Measurements from ENCODE around the gene DEPP1.
A peak's percentile ranks its signal among the peaks of the same experiment; 100 is the strongest.

The DEPP1 gene

GRCh38 chr10:44978213-44978569 lies 418 bp downstream of the DEPP1 start:
- no peak for DNase-seq

- DNase-seq = no peak
Measured at GRCh38 chr10:44977287-44978212, 1.1 kb downstream of the DEPP1 start.

GRCh38 chr10:44976352-44977198 lies 2.0 kb downstream of the DEPP1 start:
- DNase-seq = no peak

- DNase-seq = no peak
Measured at GRCh38 chr10:44975431-44976331, 2.9 kb downstream of the DEPP1 start.

GRCh38 chr10:44974628-44975430 lies 3.8 kb downstream of the DEPP1 start:
- peak; percentile 65 for DNase-seq

GRCh38 chr10:44974082-44974627 lies 4.5 kb downstream of the DEPP1 start:
- DNase-seq = no peak

- DNase-seq = no peak
Measured at GRCh38 chr10:44973323-44974081, 5.1 kb downstream of the DEPP1 start.

- no peak for DNase-seq
Measured at GRCh38 chr10:44972874-44973306, 5.7 kb downstream of the DEPP1 start.

GRCh38 chr10:44971935-44972757 lies 6.5 kb downstream of the DEPP1 start:
- no peak for DNase-seq

GRCh38 chr10:44971434-44971833 lies 7.2 kb downstream of the DEPP1 start:
- DNase-seq = no peak

GRCh38 chr10:44970812-44971395 lies 7.7 kb downstream of the DEPP1 start:
- no peak for DNase-seq

- DNase-seq = no peak
Measured at GRCh38 chr10:44969854-44970253, 8.8 kb downstream of the DEPP1 start.

- DNase-seq = no peak
Measured at GRCh38 chr10:44968500-44969400, 9.9 kb downstream of the DEPP1 start.

GRCh38 chr10:44968091-44968490 lies 10.5 kb downstream of the DEPP1 start:
- DNase-seq = no peak

- DNase-seq = no peak
Measured at GRCh38 chr10:44967616-44968015, 11.0 kb downstream of the DEPP1 start.

GRCh38 chr10:44966816-44967509 lies 11.6 kb downstream of the DEPP1 start:
- no peak for DNase-seq

- no peak for DNase-seq
Measured at GRCh38 chr10:44966129-44966815, 12.3 kb downstream of the DEPP1 start.

Data from activated naive CD4-positive, alpha-beta T cell treated with anti-CD3 and anti-CD28 coated beads, Interleukin-2, amount 50 U/mL, for 16 hours (primary cell).